WI38 (cell line): ENCODE results near the gene NPAT.
"Not testable (repeated sequence)": the region's sequence is repeated elsewhere in the genome, so short reads cannot be mapped to it uniquely, and the experiment has no call there.

ENCODE experiments used
- H3K4me3 ChIP-seq: 2 replicates; pipeline ENCODE4 v1.5.1; 2011; ENCODE audit warnings: low read depth, mild to moderate bottlenecking, control low read depth, low read length
- CTCF ChIP-seq: IDR thresholded peaks from 2 replicates; pipeline ENCODE4 v1.5.1; 2012; ENCODE audit warnings: low read depth, mild to moderate bottlenecking, control low read depth, low read length

Gene NPAT

DNA sequence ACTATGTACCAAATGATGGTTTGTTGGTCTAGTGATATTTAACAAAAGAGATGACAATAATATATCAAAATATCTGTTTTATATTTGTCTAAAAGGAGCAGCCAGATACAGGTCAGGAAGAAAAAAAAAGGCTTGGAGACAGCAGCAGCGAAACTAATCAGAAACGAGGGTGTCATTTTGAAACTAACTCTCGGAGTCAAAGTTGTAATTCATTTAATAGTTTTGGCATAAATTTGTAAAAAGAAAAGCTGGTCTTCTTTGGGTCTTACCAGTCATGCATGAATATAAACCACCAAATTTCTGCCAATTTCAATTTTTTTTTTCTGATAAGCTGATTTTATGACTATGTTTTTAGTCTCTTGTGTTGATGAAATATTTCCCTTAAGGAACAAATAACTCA is 25.5 kb downstream of the NPAT start:
- no peak for TF ChIP-seq CTCF
- no peak overlapping the region for H3K4me3 ChIP-seq

GRCh38 chr11:108193725-108194124 is 28.7 kb downstream of the NPAT start:
- no peak overlapping the region for H3K4me3 ChIP-seq
- no peak for TF ChIP-seq CTCF

- H3K4me3 ChIP-seq: no peak overlapping the region
- no peak for TF ChIP-seq CTCF
Measured at GRCh38 chr11:108177570-108177969, 44.9 kb downstream of the NPAT start.

GRCh38 chr11:108170184-108170583 is 52.3 kb downstream of the NPAT start:
- no peak for TF ChIP-seq CTCF
- no peak overlapping the region for H3K4me3 ChIP-seq

DNA sequence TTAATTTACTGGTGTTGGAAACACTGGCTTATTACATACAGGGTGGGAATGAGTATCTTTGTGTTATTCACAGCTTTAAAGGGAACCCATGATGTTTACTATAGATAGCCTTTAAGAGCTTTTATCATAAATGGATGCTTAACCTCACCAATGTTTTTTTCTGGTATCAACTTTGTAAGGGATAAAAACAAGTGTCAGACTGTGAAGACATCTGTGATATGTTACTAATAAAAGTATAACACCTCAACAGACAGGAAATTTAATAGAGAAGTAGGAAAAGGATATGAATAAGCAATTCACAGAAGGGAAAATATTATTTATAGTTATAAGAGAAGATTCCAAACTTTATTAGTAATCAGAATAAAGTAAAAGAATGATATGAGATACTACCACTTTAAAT is 54.8 kb downstream of the NPAT start:
- no peak overlapping the region for H3K4me3 ChIP-seq
- TF ChIP-seq CTCF: no peak

GRCh38 chr11:108162878-108163277 is 59.6 kb downstream of the NPAT start:
- H3K4me3 ChIP-seq: not testable (repeated sequence)

GRCh38 chr11:108160970-108161566 is 61.4 kb downstream of the NPAT start:
- TF ChIP-seq CTCF: no peak

DNA sequence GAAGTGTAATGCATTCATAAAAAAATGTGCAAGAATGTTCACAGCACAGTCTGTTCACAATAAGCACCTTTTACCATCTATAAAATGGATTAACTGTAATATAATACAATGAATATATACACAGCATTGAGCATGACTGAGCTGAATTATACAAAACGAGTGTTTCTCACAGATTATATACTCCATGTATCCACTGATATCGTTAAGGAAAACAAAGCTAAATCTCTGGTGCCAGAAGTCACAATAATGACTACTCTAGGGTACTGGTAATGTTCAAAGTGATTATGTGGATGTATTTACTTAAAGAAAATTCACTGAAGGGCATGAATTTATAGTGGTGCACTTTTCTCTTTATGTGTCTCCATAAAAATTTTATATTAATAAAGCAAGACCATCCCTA is 67.8 kb downstream of the NPAT start:
- TF ChIP-seq CTCF: no peak

More at GRCh38 chr11:108160970-108161566, 61.4 kb downstream of the NPAT start:
- H3K4me3 ChIP-seq: no peak overlapping the region

More for the DNA sequence above, 67.8 kb downstream of the NPAT start:
- no peak overlapping the region for H3K4me3 ChIP-seq
